ENCODE data around the gene ERG28. TPM values are rescaled to one million over a fixed set of nuclear protein-coding genes. Genes with fewer than 3 reads are reported as not detected.

The ERG28 gene
- polyA plus RNA-seq: 320 and 437 TPM in 2 replicates

GRCh38 chr14:75660630-75661498 lies at the start of gene ERG28, which contains the start of gene TTLL5:
Gene ERG28 (minus strand): TSS chr14:75660876. CDS start chr14:75657502, 3,374 bp downstream.
Gene TTLL5 (plus strand): TSS chr14:75661246. CDS start chr14:75663150, 1,904 bp downstream.

Other genes with a start within 250 kb of the ERG28 start
- 0.82 and 1.3 TPM in 2 replicates for gene JDP2, start 232.9 kb downstream of the ERG28 start, polyA plus RNA-seq
- not detected in 2 replicates for gene BATF, start 138.4 kb downstream of the ERG28 start, polyA plus RNA-seq
- not detected in 2 replicates for gene FLVCR2, start 82.3 kb downstream of the ERG28 start, polyA plus RNA-seq
- 92.2 and 119 TPM in 2 replicates for gene TTLL5, start 370 bp upstream of the ERG28 start, polyA plus RNA-seq